HL-60 (cell line): ENCODE results near the gene CD8B2.

Experiments
- GABPA ChIP-seq: IDR thresholded peaks from 2 replicates; pipeline ENCODE4 v1.6.1; 2012; ENCODE audit warnings: low read depth
- POLR2AphosphoS5 ChIP-seq: IDR thresholded peaks from 2 replicates; pipeline ENCODE4 v1.6.1; 2012; ENCODE audit warnings: low read depth
- TF ChIP-seq, protein P1 (sequence below): IDR thresholded peaks from one replicate; pipeline ENCODE4 v1.5.1; 2011; ENCODE audit warnings: low read length, control low read depth, inconsistent platforms; ENCODE audit not compliant: insufficient read depth

DNA sequence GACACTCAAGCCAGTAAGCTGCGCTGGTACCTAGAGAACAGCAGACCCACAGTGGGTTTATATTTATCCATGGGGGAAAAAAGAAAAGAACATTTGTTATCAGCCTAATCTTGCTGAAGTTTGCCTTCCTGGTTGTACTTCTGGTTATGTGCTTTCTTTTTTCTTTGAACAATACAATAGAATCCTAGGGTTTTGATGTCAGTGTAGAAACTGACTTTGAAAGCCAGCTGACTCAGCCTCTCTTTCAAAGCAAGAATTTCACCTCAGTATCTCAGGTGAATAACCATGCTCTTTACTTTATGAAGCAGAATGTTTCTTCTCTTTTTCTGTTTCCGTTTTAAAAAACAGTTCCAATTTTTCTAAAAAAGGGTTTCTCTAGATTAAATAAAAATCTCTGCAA lies 78.4 kb downstream of the CD8B2 start:
- TF ChIP-seq, protein P1, sequence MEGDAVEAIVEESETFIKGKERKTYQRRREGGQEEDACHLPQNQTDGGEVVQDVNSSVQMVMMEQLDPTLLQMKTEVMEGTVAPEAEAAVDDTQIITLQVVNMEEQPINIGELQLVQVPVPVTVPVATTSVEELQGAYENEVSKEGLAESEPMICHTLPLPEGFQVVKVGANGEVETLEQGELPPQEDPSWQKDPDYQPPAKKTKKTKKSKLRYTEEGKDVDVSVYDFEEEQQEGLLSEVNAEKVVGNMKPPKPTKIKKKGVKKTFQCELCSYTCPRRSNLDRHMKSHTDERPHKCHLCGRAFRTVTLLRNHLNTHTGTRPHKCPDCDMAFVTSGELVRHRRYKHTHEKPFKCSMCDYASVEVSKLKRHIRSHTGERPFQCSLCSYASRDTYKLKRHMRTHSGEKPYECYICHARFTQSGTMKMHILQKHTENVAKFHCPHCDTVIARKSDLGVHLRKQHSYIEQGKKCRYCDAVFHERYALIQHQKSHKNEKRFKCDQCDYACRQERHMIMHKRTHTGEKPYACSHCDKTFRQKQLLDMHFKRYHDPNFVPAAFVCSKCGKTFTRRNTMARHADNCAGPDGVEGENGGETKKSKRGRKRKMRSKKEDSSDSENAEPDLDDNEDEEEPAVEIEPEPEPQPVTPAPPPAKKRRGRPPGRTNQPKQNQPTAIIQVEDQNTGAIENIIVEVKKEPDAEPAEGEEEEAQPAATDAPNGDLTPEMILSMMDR = no peak
- no peak for TF ChIP-seq POLR2AphosphoS5
- no peak for TF ChIP-seq GABPA
